Measurements from ENCODE around the gene FEV. TPM values are rescaled to one million over a fixed set of nuclear protein-coding genes. Genes with fewer than 3 reads are reported as not detected.

Gene FEV
- not detected in 3 replicates for polyA plus RNA-seq
- not detected for polyA plus RNA-seq (2011; ENCODE audit: low read depth)
- polyA plus RNA-seq (2011; cell fraction: cytosol; rRNA removed): not detected in 2 replicates
- not detected in 2 replicates for polyA plus RNA-seq (2011; cell fraction: nucleus; rRNA removed)
- not detected in 2 replicates for polyA plus RNA-seq (2012; ENCODE audit: low replicate concordance)
- polyA minus RNA-seq: not detected in 3 replicates
- not detected for polyA minus RNA-seq (2011; cell fraction: cytosol; rRNA and poly(A)+ RNA removed)
- not detected in 2 replicates for polyA minus RNA-seq (2011; cell fraction: nucleus; rRNA and poly(A)+ RNA removed)

DNA sequence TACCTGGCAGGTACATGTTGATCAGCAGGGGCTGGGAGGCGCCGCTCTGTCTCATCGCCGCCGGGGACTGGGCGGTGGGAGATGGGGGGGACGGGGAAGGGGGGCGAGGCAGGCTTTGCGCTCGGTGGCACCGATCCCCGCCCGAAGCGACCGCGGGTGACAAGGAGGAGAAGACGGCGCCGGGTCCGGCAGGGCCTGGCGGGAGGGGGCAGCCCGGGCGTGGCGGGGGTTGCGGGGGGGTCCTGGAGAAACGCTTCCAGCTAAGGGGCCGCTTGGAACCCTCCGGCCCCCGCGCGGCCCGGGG is at the start of gene FEV:
Gene FEV (minus strand): TSS at position 164 of the 304 bp plus-strand sequence. CDS start 109 bp downstream, at position 55.
- H3K9ac ChIP-seq (ENCODE audit: control insufficient read depth, extremely low read depth, insufficient read depth, low read length): no peak within 1 kb of the TSS
- H3K79me2 ChIP-seq (ENCODE audit: control insufficient read depth, insufficient read depth, low read length): no peaks in the 10 kb centered on the region
- H3K9me1 ChIP-seq (ENCODE audit: control insufficient read depth, extremely low read depth, insufficient read depth, low read length): no peaks in the 10 kb centered on the region
- dilution Hi-C loops (cut with MboI; ENCODE audit: extremely low pct_ligation_motif_present, low sequenced_read_pairs): no loop called here
- H3K4me3 ChIP-seq (ENCODE audit: control insufficient read depth in 2 of 3, extremely low read depth in 1 of 3, insufficient read depth in 2 of 3, low read depth in 1 of 3, low read length in 3 of 3): no peak within 1 kb of the TSS
- no peaks in the 10 kb centered on the region for H3K9me3 ChIP-seq (ENCODE audit: control insufficient read depth, low read depth, low read length)
- H3K27me3 ChIP-seq (ENCODE audit: control insufficient read depth, extremely low read depth, insufficient read depth, low read length): peaks cover 97% of the 10 kb centered on the region
- H3K27ac ChIP-seq (ENCODE audit: control insufficient read depth, insufficient read depth, low read length): no peak within 1 kb of the TSS
- no peak for FAIRE-seq
- no peak for TF ChIP-seq EZH2 (IDR thresholded peaks at IDR 0.05; ENCODE audit: low read length)
- TF ChIP-seq, protein P1, sequence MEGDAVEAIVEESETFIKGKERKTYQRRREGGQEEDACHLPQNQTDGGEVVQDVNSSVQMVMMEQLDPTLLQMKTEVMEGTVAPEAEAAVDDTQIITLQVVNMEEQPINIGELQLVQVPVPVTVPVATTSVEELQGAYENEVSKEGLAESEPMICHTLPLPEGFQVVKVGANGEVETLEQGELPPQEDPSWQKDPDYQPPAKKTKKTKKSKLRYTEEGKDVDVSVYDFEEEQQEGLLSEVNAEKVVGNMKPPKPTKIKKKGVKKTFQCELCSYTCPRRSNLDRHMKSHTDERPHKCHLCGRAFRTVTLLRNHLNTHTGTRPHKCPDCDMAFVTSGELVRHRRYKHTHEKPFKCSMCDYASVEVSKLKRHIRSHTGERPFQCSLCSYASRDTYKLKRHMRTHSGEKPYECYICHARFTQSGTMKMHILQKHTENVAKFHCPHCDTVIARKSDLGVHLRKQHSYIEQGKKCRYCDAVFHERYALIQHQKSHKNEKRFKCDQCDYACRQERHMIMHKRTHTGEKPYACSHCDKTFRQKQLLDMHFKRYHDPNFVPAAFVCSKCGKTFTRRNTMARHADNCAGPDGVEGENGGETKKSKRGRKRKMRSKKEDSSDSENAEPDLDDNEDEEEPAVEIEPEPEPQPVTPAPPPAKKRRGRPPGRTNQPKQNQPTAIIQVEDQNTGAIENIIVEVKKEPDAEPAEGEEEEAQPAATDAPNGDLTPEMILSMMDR (optimal IDR thresholded peaks at IDR 0.05 in 1 of 3, IDR thresholded peaks at IDR 0.05 in 1 of 3, conservative IDR thresholded peaks at IDR 0.05 in 1 of 3; ENCODE audit: extremely low read depth in 1 of 3, insufficient read depth in 2 of 3, low read length in 3 of 3): no peak
- no peak within 1 kb of the TSS for H3K4me2 ChIP-seq (ENCODE audit: control insufficient read depth, extremely low read depth, insufficient read depth, low read depth, low read length)
- no peaks in the 10 kb centered on the region for H3K36me3 ChIP-seq (ENCODE audit: control insufficient read depth in 2 of 2, extremely low read depth in 1 of 2, insufficient read depth in 2 of 2, low read length in 2 of 2)
- no peak for DNase-seq (ENCODE audit: low read depth, low spot score)
- H4K20me1 ChIP-seq (ENCODE audit: control insufficient read depth, extremely low read depth, insufficient read depth, low read length): no peaks in the 10 kb centered on the region
- peaks cover 4% of the 10 kb centered on the region for H3K4me1 ChIP-seq (ENCODE audit: control insufficient read depth, extremely low read depth, insufficient read depth, low read length)
- no peak within 1 kb of the TSS for H2AFZ ChIP-seq (ENCODE audit: control insufficient read depth, low read length)

DNA sequence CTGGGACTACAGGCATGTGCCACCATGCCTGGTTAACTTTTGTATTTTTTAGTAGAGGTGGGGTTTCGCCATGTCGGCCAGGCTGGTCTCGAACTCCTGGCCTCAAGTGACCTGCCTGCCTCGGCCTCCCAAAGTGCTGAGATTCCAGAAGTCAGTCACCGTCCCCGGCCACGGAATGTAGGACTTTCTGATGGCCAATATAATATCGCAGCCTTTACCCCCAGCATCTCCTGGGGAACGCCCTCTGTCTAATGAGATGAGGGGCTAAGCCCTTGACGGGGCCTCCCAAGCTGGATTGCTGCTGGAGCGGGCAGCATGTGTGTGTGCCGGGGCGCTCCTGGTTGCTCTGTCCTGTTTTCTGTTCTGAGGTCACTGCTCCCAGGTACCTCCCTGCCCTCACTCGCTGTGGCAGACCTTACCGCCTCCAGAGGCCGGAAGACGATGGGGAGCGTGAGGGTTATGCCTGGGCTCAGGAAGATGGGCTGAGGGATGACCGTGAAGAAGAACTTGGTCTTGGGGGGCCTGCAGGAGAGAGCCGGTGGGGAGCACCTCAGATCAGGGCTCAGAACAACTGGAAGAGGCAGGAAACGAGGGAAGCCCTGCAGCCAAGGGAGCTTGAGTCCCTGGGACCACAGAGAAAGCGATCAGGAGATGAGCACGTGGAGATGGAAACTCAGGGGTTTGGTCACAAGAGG is 47.2 kb upstream of the FEV start:
- FAIRE-seq (no peak), DNase-seq (ENCODE audit: low read depth, low spot score) (no peak)
- Histone ChIP-seq H3K4me2 (ENCODE audit: control insufficient read depth, extremely low read depth, insufficient read depth, low read depth, low read length) (no peak overlapping the region), H3K36me3 (ENCODE audit: control insufficient read depth in 2 of 2, extremely low read depth in 1 of 2, insufficient read depth in 2 of 2, low read length in 2 of 2) (no peaks in the 10 kb centered on the region), H3K4me3 (ENCODE audit: control insufficient read depth in 2 of 3, extremely low read depth in 1 of 3, insufficient read depth in 2 of 3, low read depth in 1 of 3, low read length in 3 of 3) (no peak overlapping the region), H3K27me3 (ENCODE audit: control insufficient read depth, extremely low read depth, insufficient read depth, low read length) (peaks cover 10% of the 10 kb centered on the region), H3K9ac (ENCODE audit: control insufficient read depth, extremely low read depth, insufficient read depth, low read length) (no peak overlapping the region), H3K79me2 (ENCODE audit: control insufficient read depth, insufficient read depth, low read length) (no peaks in the 10 kb centered on the region), H3K9me3 (ENCODE audit: control insufficient read depth, low read depth, low read length) (no peaks in the 10 kb centered on the region), H2AFZ (ENCODE audit: control insufficient read depth, low read length) (no peak overlapping the region), H3K4me1 (ENCODE audit: control insufficient read depth, extremely low read depth, insufficient read depth, low read length) (no peaks in the 10 kb centered on the region), H3K27ac (ENCODE audit: control insufficient read depth, insufficient read depth, low read length) (no peak overlapping the region), H3K9me1 (ENCODE audit: control insufficient read depth, extremely low read depth, insufficient read depth, low read length) (no peaks in the 10 kb centered on the region), H4K20me1 (ENCODE audit: control insufficient read depth, extremely low read depth, insufficient read depth, low read length) (no peaks in the 10 kb centered on the region)
- dilution Hi-C loops (cut with MboI; ENCODE audit: extremely low pct_ligation_motif_present, low sequenced_read_pairs): no loop called here
- no peak for TF ChIP-seq EZH2 (IDR thresholded peaks at IDR 0.05; ENCODE audit: low read length)
- TF ChIP-seq, protein P1 (optimal IDR thresholded peaks at IDR 0.05 in 1 of 3, IDR thresholded peaks at IDR 0.05 in 1 of 3, conservative IDR thresholded peaks at IDR 0.05 in 1 of 3; ENCODE audit: extremely low read depth in 1 of 3, insufficient read depth in 2 of 3, low read length in 3 of 3): no peak

All from keratinocyte (primary cell).